MM.1S (cell line): Measurements from ENCODE around the gene ITGB6.

Source experiments
- DNase-seq: peaks from one replicate; pipeline ENCODE4 v3.0.0-alpha.2; 2015
- H2AFZ ChIP-seq: fragments of 300-600 bp; sonication (generic); 2 replicates; pipeline ENCODE4 v1.6.0; 2016; ENCODE audit warnings: antibody characterized with exemption, low read length
- H3F3A ChIP-seq: fragments of 300-600 bp; sonication (generic); 2 replicates; pipeline ENCODE4 v1.6.1; 2016; ENCODE audit warnings: mild to moderate bottlenecking, antibody characterized with exemption, low read length, moderate library complexity, mixed read lengths; ENCODE audit not compliant: insufficient read depth
- H3K27ac ChIP-seq: fragments of 300-600 bp; sonication (generic); 2 replicates; pipeline ENCODE4 v1.5.1; 2016; ENCODE audit warnings: mild to moderate bottlenecking, low read length
- H3K27me3 ChIP-seq: fragments of 300-600 bp; sonication (generic); replicated peaks from 2 replicates; pipeline ENCODE4 v1.6.0; 2016; ENCODE audit warnings: low read length; ENCODE audit not compliant: insufficient read depth
- H3K36me3 ChIP-seq: fragments of 300-600 bp; sonication (generic); replicated peaks from 2 replicates; pipeline ENCODE4 v1.6.1; 2016; ENCODE audit warnings: mild to moderate bottlenecking, low read length, mixed read lengths; ENCODE audit not compliant: insufficient read depth
- H3K4me1 ChIP-seq: fragments of 300-600 bp; sonication (generic); 2 replicates; pipeline ENCODE4 v1.6.1; 2016; ENCODE audit warnings: low read length, mixed read lengths
- H3K4me2 ChIP-seq: fragments of 300-600 bp; sonication (generic); 2 replicates; pipeline ENCODE4 v1.6.0; 2016; ENCODE audit warnings: low read depth, low read length
- H3K4me3 ChIP-seq: fragments of 300-600 bp; sonication (generic); 2 replicates; pipeline ENCODE4 v1.5.1; 2016; ENCODE audit warnings: low read length, mixed read lengths
- H3K79me2 ChIP-seq: fragments of 300-600 bp; sonication (generic); 2 replicates; pipeline ENCODE4 v1.6.1; 2016; ENCODE audit warnings: mixed run types, low read length, mixed read lengths
- H3K9ac ChIP-seq: fragments of 300-600 bp; sonication (generic); 2 replicates; pipeline ENCODE4 v1.6.1; 2016; ENCODE audit warnings: low read length, mixed read lengths
- H3K9me2 ChIP-seq: fragments of 300-600 bp; sonication (generic); replicated peaks from 2 replicates; pipeline ENCODE4 v1.6.1; 2016; ENCODE audit warnings: mild to moderate bottlenecking, low read length, mixed read lengths; ENCODE audit not compliant: insufficient read depth
- H3K9me3 ChIP-seq: fragments of 300-600 bp; sonication (generic); replicated peaks from 2 replicates; pipeline ENCODE4 v1.6.1; 2016; ENCODE audit warnings: mild to moderate bottlenecking, low read length, mixed read lengths; ENCODE audit not compliant: insufficient read depth
- H4K20me1 ChIP-seq: fragments of 300-600 bp; sonication (generic); 2 replicates; pipeline ENCODE4 v1.6.1; 2016; ENCODE audit warnings: mild to moderate bottlenecking, low read length, moderate library complexity, mixed read lengths; ENCODE audit not compliant: insufficient read depth
- CTCF ChIP-seq: fragments of 300-600 bp; sonication (generic); IDR thresholded peaks from 2 replicates; pipeline ENCODE4 v1.5.1; 2016; ENCODE audit warnings: antibody characterized with exemption, low read length, mixed read lengths
- EZH2 ChIP-seq: fragments of 300-600 bp; sonication (generic); optimal IDR thresholded peaks from 2 replicates; pipeline ENCODE3; 2017; ENCODE audit warnings: low read depth, mild to moderate bottlenecking, antibody characterized with exemption, low read length, mixed read lengths
- EZH2phosphoT487 ChIP-seq: fragments of 300-600 bp; sonication (generic); IDR thresholded peaks from 2 replicates; pipeline ENCODE4 v1.6.1; 2018; ENCODE audit warnings: antibody characterized with exemption, low read length

The ITGB6 gene

GRCh38 chr2:160114020-160114419 is 86.1 kb downstream of the ITGB6 start:
- Histone ChIP-seq H3K4me1 (no peaks in the 10 kb centered on the region), H3K4me2 (no peak overlapping the region), H3K79me2 (no peaks in the 10 kb centered on the region), H4K20me1 (no peaks in the 10 kb centered on the region), H3K27me3 (no peaks in the 10 kb centered on the region), H2AFZ (no peak overlapping the region), H3K27ac (no peak overlapping the region), H3K9ac (no peak overlapping the region), H3K36me3 (no peaks in the 10 kb centered on the region), H3K4me3 (no peak overlapping the region), H3F3A (no peaks in the 10 kb centered on the region), H3K9me2 (no peaks in the 10 kb centered on the region), H3K9me3 (no peaks in the 10 kb centered on the region)
- TF ChIP-seq EZH2 (no peak), EZH2phosphoT487 (no peak), CTCF (no peak)
- no peak for DNase-seq

DNA sequence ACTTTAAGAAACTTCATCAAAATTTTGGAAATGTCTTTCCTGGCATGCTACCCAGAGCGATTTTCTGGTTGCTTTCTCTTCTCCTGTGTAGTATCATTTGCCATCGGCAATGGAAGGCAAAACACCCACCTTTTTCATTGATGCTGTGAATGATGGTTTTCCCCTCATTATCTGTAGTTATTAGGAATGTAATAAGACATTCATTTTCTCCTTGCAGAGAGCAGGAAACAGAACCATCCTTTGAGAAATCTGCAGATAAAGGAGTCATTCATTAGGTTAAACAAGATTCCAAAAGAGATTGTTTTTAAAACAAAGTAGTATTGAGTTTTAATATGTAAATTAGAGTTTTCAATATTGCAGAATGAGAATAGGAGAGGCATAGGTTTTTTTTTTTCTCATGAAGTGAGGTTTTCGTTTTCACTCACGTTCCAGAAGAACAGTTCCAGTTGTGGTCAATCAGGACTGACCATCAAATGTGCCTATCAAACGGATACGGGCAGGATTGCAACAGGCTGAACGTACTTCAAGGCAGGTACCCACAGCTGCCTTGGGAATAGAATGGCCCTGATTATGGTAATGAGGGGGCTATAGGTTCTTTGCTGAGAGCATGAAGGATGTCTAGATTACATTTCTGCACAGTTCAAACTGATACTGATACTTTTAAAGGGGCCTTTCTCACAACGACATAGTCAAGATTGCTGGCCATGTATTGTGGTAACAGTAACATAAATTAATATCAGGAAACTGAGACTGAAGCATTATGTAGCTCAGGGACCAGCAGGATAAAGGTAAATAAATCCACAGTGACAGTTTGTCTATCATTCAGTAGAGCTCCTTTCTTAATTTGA is 87.9 kb downstream of the ITGB6 start:
- Histone ChIP-seq H3K9me3 (no peaks in the 10 kb centered on the region), H3K4me2 (no peak overlapping the region), H3F3A (no peaks in the 10 kb centered on the region), H3K36me3 (no peaks in the 10 kb centered on the region), H3K9me2 (no peaks in the 10 kb centered on the region), H3K4me1 (no peaks in the 10 kb centered on the region), H4K20me1 (no peaks in the 10 kb centered on the region), H3K9ac (no peak overlapping the region), H3K27ac (no peak overlapping the region), H3K27me3 (no peaks in the 10 kb centered on the region), H3K4me3 (no peak overlapping the region), H3K79me2 (no peaks in the 10 kb centered on the region), H2AFZ (no peak overlapping the region)
- no peak for DNase-seq
- TF ChIP-seq EZH2phosphoT487 (no peak), EZH2 (no peak), CTCF (no peak)

- Histone ChIP-seq H3K9me3 (no peaks in the 10 kb centered on the region), H3K4me2 (no peak overlapping the region), H3K27ac (no peak overlapping the region)
Measured at GRCh38 chr2:160110674-160111239, 89.3 kb downstream of the ITGB6 start.

More at GRCh38 chr2:160110674-160111239, 89.3 kb downstream of the ITGB6 start:
- no peaks in the 10 kb centered on the region for H4K20me1 ChIP-seq
- no peak overlapping the region for H2AFZ ChIP-seq
- no peaks in the 10 kb centered on the region for H3K4me1 ChIP-seq
- no peaks in the 10 kb centered on the region for H3K79me2 ChIP-seq
- no peaks in the 10 kb centered on the region for H3F3A ChIP-seq
- H3K36me3 ChIP-seq, result no peaks in the 10 kb centered on the region
- H3K9ac ChIP-seq, result no peak overlapping the region
- no peaks in the 10 kb centered on the region for H3K9me2 ChIP-seq
- DNase-seq, result no peak
- no peak overlapping the region for H3K4me3 ChIP-seq
- TF ChIP-seq CTCF (no peak), EZH2phosphoT487 (no peak), EZH2 (no peak)
- no peaks in the 10 kb centered on the region for H3K27me3 ChIP-seq
